Heart left ventricle (tissue), 16 donors: ENCODE data around the gene GTF3A. TPM values are rescaled to one million over a fixed set of nuclear protein-coding genes. Genes with fewer than 3 reads are reported as not detected.

Experiments used
- ATAC-seq, 4 donors: fragments of 200-7000 bp; cut with Tn5 transposase; one replicate each; pipeline ENCODE4 v1.9.1; 2020 to 2022; ENCODE audit warnings: moderate library complexity in 4 of 4, mild to moderate bottlenecking in 3 of 4, moderate number of reproducible peaks in 1 of 4
- DNase-seq, 5 donors: peaks; one replicate each; pipeline ENCODE4 v3.0.0-alpha.2; 2020
- H3K27ac ChIP-seq, 12 donors: fragments of 200-600 bp; sonication (generic) in 4 of 12; one replicate each; pipeline versions ENCODE4 v1.5.0 to v1.8.0; 2016 to 2022; ENCODE audit warnings: mild to moderate bottlenecking in 2 of 12
- H3K27me3 ChIP-seq, 9 donors: fragments of 200-600 bp; sonication (generic) in 2 of 9; one replicate each; pipeline versions ENCODE4 v1.5.1 to v1.8.0; 2016 to 2022; ENCODE audit warnings: mild to moderate bottlenecking in 3 of 9
- H3K36me3 ChIP-seq, 9 donors: fragments of 200-600 bp; sonication (generic) in 2 of 9; one replicate each; pipeline versions ENCODE4 v1.5.0 to v1.8.0; 2018 to 2022; ENCODE audit warnings: mild to moderate bottlenecking in 2 of 9
- H3K4me1 ChIP-seq, 12 donors: fragments of 200-600 bp; sonication (generic) in 4 of 12; one replicate each; pipeline versions ENCODE4 v1.5.0 to v1.8.0; 2016 to 2022; ENCODE audit warnings: mild to moderate bottlenecking in 3 of 12
- H3K4me3 ChIP-seq, 12 donors: fragments of 200-600 bp; sonication (generic) in 4 of 12; one replicate each; pipeline versions ENCODE4 v1.5.0 to v1.8.0; 2017 to 2022; ENCODE audit warnings: mild to moderate bottlenecking in 9 of 12, moderate library complexity in 4 of 12
- H3K9me3 ChIP-seq, 12 donors: fragments of 200-600 bp; sonication (generic) in 4 of 12; one replicate each; pipeline versions ENCODE4 v1.5.0 to v1.8.0; 2016 to 2022; ENCODE audit warnings: mild to moderate bottlenecking in 1 of 12
- POLR2A ChIP-seq, 2 donors: fragments of 450-650 bp; IDR thresholded peaks; one replicate each; pipeline ENCODE4 v1.6.1; 2017; ENCODE audit warnings: antibody characterized with exemption in 2 of 2, mild to moderate bottlenecking in 2 of 2, moderate library complexity in 2 of 2
- WGBS, 4 donors: extraction: QIAGEN DNeasy Blood & Tissue Kit in 2 of 4; methylation state at CpG; one replicate each; pipeline versions ENCODE4 v1.1.5 to v1.1.7; 2013 to 2018; 5-methylcytosine and 5-hydroxymethylcytosine counted together
- intact Hi-C, 10 donors: fragments of 100-400 bp; cut with DNase I; formaldehyde crosslinking; loops; one replicate each; pipeline versions ENCODE4 v1.11.1 to v1.14.2; 2022
- polyA plus RNA-seq, 2 donors: library from polyadenylated mRNA; stranded (reverse); fragments of 200-250 nt; gene quantifications; one replicate each; pipeline ENCODE4 v1.2.3, GENCODE V29; 2013
- total RNA-seq, 9 donors: library from RNA; depleted of rRNA in 2 of 9; stranded (reverse); fragments of >200 nt in 2 of 9; fragmentation: NEBNext Ultra II Directional in 3 of 9; extraction: Animal tissue kit (Norgen Biotek cat#: 25700) in 3 of 9; gene quantifications; one replicate each; pipeline versions ENCODE4 v1.1.0 to v1.2.4, GENCODE V29; 2016 to 2023
- TF ChIP-seq, protein P1 (sequence below), 12 donors: fragments of 200-600 bp; sonication (generic) in 4 of 12; IDR thresholded peaks; one replicate each; pipeline versions ENCODE4 v1.5.0 to v1.8.0; 2018 to 2022; ENCODE audit warnings: antibody characterized with exemption in 12 of 12, mild to moderate bottlenecking in 5 of 12
- donor health status: ischemic (EF 13 %, LVEDD 7.1; RV severe dilation, severe dysfunction).
- donor health status: healthy with polysubstance abuse.
- donor health status: DM: no; HTN: yes; CAD: no.
- donor health status: DM: no; HTN: no; CAD: no.
- donor health status: ischemic (EF 25% LVEDD 6.9; RV normal size, moderate dysfunction).
- donor health status: ischemic (EF 25% LVEDD 5.7; RV mildly dilated, moderate dysfunction).
- donor health status: healthy.
- donor health status: DM: yes; HTN: yes; CAD: no.
- donor health status: ischemic (EF 35%, LVEDD 5.7; RV mildly dilated, moderate dysfunction).
- donor health status: nonischemic (EF 11% LVEDD 7.7; RV severe dilation, severe dysfunction).
- donor health status: DM: yes; HTN: yes; CAD: no.
- donor health status: PGD.
- donor health status: ischemic (EF 29% LVEDD 5.4; RV normal size, mild dysfunction).
- donor health status: nonischemic (EF 23%, LVEDD 6.1; RV moderate dilation, normal function).

GTF3A gene
- total and polyA plus RNA-seq, 11 donors: 138 to 593 (median 201) TPM

DNA sequence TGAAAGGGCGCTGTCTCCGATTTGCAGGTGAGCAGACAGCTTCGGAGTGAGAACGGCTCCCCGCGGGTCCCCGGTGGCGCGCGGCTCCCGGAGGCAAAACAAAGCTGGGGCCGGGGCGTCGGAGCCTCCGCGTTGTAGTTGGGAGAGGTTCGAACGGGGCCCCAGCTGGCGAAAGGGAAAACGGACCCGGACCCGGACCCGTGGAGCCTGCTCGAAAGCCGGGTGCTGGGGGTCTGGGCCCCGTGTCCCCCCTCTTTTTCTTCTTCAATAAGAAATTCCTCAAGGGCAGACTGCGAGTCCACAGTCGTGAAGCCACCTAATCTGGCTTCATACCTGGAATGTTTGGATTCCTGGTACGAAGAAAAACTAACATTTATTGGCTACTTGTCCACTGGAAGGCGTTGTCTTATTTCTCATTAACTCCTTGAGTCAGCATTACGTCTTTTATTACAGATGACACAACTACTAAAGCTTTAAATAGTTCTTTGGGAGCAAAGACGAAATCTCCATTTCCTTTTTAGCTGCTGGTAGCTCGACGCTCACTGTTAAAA, 26.6 kb downstream of the GTF3A start:
- H3K4me1 ChIP-seq: peaks cover 3 to 53% (median 37%) of the 10 kb centered on the region in 12 donors
- DNase-seq (peak; percentile 41 to 76 (median 51)), ATAC-seq (peak in 2 of 4 donors; percentile 13 to 25)
- H3K27me3 ChIP-seq: no peaks in the 10 kb centered on the region
- 0 to 1% (median 1%) methylated on average over 34 of the region's 34 CpGs for WGBS, 4 donors
- peak overlapping the region; percentile 38 to 97 (median 86) for H3K4me3 ChIP-seq
- TF ChIP-seq POLR2A (IDR thresholded peaks at IDR 0.05): no peak
- TF ChIP-seq, protein P1, sequence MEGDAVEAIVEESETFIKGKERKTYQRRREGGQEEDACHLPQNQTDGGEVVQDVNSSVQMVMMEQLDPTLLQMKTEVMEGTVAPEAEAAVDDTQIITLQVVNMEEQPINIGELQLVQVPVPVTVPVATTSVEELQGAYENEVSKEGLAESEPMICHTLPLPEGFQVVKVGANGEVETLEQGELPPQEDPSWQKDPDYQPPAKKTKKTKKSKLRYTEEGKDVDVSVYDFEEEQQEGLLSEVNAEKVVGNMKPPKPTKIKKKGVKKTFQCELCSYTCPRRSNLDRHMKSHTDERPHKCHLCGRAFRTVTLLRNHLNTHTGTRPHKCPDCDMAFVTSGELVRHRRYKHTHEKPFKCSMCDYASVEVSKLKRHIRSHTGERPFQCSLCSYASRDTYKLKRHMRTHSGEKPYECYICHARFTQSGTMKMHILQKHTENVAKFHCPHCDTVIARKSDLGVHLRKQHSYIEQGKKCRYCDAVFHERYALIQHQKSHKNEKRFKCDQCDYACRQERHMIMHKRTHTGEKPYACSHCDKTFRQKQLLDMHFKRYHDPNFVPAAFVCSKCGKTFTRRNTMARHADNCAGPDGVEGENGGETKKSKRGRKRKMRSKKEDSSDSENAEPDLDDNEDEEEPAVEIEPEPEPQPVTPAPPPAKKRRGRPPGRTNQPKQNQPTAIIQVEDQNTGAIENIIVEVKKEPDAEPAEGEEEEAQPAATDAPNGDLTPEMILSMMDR (IDR thresholded peaks at IDR 0.05): no peak
- H3K9me3 ChIP-seq: no peaks in the 10 kb centered on the region
- intact Hi-C loops: loop anchor here in 6 of 10 donors (2.0 to 10.0 kb wide), 4 partner anchors 26 to 174 kb away; partner anchors contain the start of genes LNX2 (in 4 of the 6), POLR1D (in 4 of the 6) and GTF3A (in 3 of the 6)
- H3K27ac ChIP-seq: peak overlapping the region; percentile 95 to 100 (median 98)
- H3K36me3 ChIP-seq: no peaks in the 10 kb centered on the region

GRCh38 chr13:27455331-27455855, 31.0 kb downstream of the GTF3A start:
- Histone ChIP-seq H3K4me3 (peak overlapping the region in 10 of 12 donors; percentile 26 to 52 (median 32)), H3K9me3 (no peaks in the 10 kb centered on the region), H3K27me3 (no peaks in the 10 kb centered on the region), H3K27ac (peak overlapping the region in 10 of 12 donors; percentile 2 to 51 (median 30)), H3K4me1 (peaks cover 0 to 18% (median 7%) of the 10 kb centered on the region in 12 donors), H3K36me3 (no peaks in the 10 kb centered on the region)
- DNase-seq (no peak), ATAC-seq (no peak)
- 24 to 31% (median 27%) methylated on average over 5 of the region's 5 CpGs for WGBS, 4 donors
- intact Hi-C loops: loop anchor here in 1 of 10 donors (10.0 kb wide), 1 partner anchor 169 kb away; the partner anchor contains the start of genes LNX2 and POLR1D
- TF ChIP-seq POLR2A (IDR thresholded peaks at IDR 0.05): no peak
- TF ChIP-seq, protein P1 (IDR thresholded peaks at IDR 0.05): no peak

DNA sequence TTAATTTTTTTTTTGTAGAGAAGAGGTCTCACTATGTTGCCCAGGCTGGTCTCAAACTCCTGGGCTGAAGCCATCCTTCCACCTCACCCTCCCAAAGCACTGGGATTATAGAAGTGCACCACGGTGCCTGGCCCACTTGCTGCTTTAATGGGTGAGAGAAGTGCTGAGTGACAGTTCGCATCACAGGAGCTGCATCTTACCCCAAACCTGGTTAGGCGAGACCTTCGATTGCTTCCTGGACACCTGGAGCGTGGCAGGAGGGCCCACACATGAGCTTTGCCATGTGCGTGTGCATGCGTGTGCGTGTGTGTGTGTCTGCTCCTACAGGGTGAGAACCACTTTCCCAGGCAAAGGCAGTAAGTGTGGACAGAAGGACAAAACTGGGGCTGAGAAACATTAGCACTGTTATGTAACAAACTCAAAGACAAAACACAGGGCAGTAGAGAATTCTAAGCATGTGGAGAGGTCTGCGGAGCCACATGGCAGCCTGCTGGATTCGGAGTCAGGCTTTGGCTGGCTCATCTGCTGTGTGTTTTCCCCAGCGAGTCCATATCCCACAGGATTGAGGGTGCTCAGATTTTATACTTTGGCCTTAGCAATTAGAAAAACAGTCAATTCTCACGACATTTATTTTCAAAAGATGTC, 37.6 kb downstream of the GTF3A start:
- Histone ChIP-seq H3K27ac (peak overlapping the region in 6 of 12 donors; percentile 27 to 67 (median 57)), H3K9me3 (no peaks in the 10 kb centered on the region), H3K27me3 (no peaks in the 10 kb centered on the region), H3K4me1 (peaks cover 0 to 22% (median 7%) of the 10 kb centered on the region in 12 donors), H3K4me3 (no peak overlapping the region), H3K36me3 (no peaks in the 10 kb centered on the region)
- intact Hi-C loops: no loop called here
- DNase-seq: peak in 2 of 5 donors; percentile 31 to 51
- TF ChIP-seq, protein P1 (IDR thresholded peaks at IDR 0.05): no peak
- no peak for TF ChIP-seq POLR2A (IDR thresholded peaks at IDR 0.05)
- ATAC-seq: peak; percentile 72 to 88 (median 78)
- WGBS, 4 donors: 46 to 61% (median 58%) methylated on average over 12 of the region's 12 CpGs

- peaks cover 0 to 23% (median 9%) of the 10 kb centered on the region in 12 donors for H3K4me1 ChIP-seq
- intact Hi-C loops: no loop called here
- TF ChIP-seq POLR2A (IDR thresholded peaks at IDR 0.05): no peak
- TF ChIP-seq, protein P1 (IDR thresholded peaks at IDR 0.05): no peak
- DNase-seq (no peak), ATAC-seq (peak in 3 of 4 donors; percentile 12 to 44 (median 15))
- no peaks in the 10 kb centered on the region for H3K9me3 ChIP-seq
- peak overlapping the region in 3 of 12 donors; percentile 23 to 32 (median 25) for H3K27ac ChIP-seq
- H3K27me3 ChIP-seq: no peaks in the 10 kb centered on the region
- H3K36me3 ChIP-seq: no peaks in the 10 kb centered on the region
- 45 to 65% (median 53%) methylated on average over 4 to 6 of the region's 6 CpGs for WGBS, 4 donors
- no peak overlapping the region for H3K4me3 ChIP-seq
Observed at GRCh38 chr13:27463500-27463899, 39.1 kb downstream of the GTF3A start.
